ENCODE data around the gene HSP90B1. TPM values are rescaled to one million over a fixed set of nuclear protein-coding genes. Genes with fewer than 3 reads are reported as not detected.

The HSP90B1 gene
- total and polyA plus RNA-seq, 2 of the 13 experiments (the other 11 are each of a cell fraction or from before 2014, with no cell fraction given) = 800 to 954 TPM

DNA sequence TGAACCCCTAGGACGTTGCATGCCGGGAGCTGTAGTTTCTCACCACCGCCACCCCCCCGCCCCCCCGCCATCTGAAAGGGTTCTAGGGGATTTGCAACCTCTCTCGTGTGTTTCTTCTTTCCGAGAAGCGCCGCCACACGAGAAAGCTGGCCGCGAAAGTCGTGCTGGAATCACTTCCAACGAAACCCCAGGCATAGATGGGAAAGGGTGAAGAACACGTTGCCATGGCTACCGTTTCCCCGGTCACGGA is 501 bp upstream of the HSP90B1 start (continued):
- TF ChIP-seq ZNF558 (CRISPR knock-in tag; IDR thresholded peaks at IDR 0.05; ENCODE audit: borderline replicate concordance) (0 out of 2 replicates have a peak, but pooled peaks have one; percentile 17), RFX5 (IDR thresholded peaks at IDR 0.05; ENCODE audit: low read depth, low read length) (no peak), ZNF501 (CRISPR knock-in tag; IDR thresholded peaks at IDR 0.05) (no peak), RAD51 (IDR thresholded peaks at IDR 0.05; ENCODE audit: borderline replicate concordance) (no peak), ZNF652 (CRISPR knock-in tag; IDR thresholded peaks at IDR 0.05; ENCODE audit: borderline replicate concordance, low read depth) (no peak), RARG (CRISPR knock-in tag; IDR thresholded peaks at IDR 0.05; ENCODE audit: low read depth) (no peak), PRMT3 (CRISPR knock-in tag; IDR thresholded peaks at IDR 0.05; ENCODE audit: borderline replicate concordance, low read depth) (no peak), PHF20 (CRISPR knock-in tag; IDR thresholded peaks at IDR 0.05) (no peak), HHEX (CRISPR knock-in tag; IDR thresholded peaks at IDR 0.05) (peak; percentile 43; the same call in 1 of the 2 replicates), SMAD1 (CRISPR knock-in tag; IDR thresholded peaks at IDR 0.05; ENCODE audit: borderline replicate concordance, low read depth) (no peak; the same call in 1 of the 2 replicates), NPAS2 (CRISPR knock-in tag; IDR thresholded peaks at IDR 0.05; ENCODE audit: borderline replicate concordance) (no peak), CENPT (CRISPR knock-in tag; IDR thresholded peaks at IDR 0.05; ENCODE audit: low read depth) (no peak), GABPB1 (CRISPR knock-in tag; IDR thresholded peaks at IDR 0.05) (no peak), ZNF672 (CRISPR knock-in tag; IDR thresholded peaks at IDR 0.05) (no peak), RFX3 (CRISPR knock-in tag; IDR thresholded peaks at IDR 0.05) (peak; percentile 98)
- TF ChIP-seq, protein P1, sequence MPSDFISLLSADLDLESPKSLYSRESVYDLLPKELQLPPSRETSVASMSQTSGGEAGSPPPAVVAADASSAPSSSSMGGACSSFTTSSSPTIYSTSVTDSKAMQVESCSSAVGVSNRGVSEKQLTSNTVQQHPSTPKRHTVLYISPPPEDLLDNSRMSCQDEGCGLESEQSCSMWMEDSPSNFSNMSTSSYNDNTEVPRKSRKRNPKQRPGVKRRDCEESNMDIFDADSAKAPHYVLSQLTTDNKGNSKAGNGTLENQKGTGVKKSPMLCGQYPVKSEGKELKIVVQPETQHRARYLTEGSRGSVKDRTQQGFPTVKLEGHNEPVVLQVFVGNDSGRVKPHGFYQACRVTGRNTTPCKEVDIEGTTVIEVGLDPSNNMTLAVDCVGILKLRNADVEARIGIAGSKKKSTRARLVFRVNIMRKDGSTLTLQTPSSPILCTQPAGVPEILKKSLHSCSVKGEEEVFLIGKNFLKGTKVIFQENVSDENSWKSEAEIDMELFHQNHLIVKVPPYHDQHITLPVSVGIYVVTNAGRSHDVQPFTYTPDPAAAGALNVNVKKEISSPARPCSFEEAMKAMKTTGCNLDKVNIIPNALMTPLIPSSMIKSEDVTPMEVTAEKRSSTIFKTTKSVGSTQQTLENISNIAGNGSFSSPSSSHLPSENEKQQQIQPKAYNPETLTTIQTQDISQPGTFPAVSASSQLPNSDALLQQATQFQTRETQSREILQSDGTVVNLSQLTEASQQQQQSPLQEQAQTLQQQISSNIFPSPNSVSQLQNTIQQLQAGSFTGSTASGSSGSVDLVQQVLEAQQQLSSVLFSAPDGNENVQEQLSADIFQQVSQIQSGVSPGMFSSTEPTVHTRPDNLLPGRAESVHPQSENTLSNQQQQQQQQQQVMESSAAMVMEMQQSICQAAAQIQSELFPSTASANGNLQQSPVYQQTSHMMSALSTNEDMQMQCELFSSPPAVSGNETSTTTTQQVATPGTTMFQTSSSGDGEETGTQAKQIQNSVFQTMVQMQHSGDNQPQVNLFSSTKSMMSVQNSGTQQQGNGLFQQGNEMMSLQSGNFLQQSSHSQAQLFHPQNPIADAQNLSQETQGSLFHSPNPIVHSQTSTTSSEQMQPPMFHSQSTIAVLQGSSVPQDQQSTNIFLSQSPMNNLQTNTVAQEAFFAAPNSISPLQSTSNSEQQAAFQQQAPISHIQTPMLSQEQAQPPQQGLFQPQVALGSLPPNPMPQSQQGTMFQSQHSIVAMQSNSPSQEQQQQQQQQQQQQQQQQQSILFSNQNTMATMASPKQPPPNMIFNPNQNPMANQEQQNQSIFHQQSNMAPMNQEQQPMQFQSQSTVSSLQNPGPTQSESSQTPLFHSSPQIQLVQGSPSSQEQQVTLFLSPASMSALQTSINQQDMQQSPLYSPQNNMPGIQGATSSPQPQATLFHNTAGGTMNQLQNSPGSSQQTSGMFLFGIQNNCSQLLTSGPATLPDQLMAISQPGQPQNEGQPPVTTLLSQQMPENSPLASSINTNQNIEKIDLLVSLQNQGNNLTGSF (CRISPR knock-in tag; IDR thresholded peaks at IDR 0.05) = no peak
- TF ChIP-seq, protein P2, sequence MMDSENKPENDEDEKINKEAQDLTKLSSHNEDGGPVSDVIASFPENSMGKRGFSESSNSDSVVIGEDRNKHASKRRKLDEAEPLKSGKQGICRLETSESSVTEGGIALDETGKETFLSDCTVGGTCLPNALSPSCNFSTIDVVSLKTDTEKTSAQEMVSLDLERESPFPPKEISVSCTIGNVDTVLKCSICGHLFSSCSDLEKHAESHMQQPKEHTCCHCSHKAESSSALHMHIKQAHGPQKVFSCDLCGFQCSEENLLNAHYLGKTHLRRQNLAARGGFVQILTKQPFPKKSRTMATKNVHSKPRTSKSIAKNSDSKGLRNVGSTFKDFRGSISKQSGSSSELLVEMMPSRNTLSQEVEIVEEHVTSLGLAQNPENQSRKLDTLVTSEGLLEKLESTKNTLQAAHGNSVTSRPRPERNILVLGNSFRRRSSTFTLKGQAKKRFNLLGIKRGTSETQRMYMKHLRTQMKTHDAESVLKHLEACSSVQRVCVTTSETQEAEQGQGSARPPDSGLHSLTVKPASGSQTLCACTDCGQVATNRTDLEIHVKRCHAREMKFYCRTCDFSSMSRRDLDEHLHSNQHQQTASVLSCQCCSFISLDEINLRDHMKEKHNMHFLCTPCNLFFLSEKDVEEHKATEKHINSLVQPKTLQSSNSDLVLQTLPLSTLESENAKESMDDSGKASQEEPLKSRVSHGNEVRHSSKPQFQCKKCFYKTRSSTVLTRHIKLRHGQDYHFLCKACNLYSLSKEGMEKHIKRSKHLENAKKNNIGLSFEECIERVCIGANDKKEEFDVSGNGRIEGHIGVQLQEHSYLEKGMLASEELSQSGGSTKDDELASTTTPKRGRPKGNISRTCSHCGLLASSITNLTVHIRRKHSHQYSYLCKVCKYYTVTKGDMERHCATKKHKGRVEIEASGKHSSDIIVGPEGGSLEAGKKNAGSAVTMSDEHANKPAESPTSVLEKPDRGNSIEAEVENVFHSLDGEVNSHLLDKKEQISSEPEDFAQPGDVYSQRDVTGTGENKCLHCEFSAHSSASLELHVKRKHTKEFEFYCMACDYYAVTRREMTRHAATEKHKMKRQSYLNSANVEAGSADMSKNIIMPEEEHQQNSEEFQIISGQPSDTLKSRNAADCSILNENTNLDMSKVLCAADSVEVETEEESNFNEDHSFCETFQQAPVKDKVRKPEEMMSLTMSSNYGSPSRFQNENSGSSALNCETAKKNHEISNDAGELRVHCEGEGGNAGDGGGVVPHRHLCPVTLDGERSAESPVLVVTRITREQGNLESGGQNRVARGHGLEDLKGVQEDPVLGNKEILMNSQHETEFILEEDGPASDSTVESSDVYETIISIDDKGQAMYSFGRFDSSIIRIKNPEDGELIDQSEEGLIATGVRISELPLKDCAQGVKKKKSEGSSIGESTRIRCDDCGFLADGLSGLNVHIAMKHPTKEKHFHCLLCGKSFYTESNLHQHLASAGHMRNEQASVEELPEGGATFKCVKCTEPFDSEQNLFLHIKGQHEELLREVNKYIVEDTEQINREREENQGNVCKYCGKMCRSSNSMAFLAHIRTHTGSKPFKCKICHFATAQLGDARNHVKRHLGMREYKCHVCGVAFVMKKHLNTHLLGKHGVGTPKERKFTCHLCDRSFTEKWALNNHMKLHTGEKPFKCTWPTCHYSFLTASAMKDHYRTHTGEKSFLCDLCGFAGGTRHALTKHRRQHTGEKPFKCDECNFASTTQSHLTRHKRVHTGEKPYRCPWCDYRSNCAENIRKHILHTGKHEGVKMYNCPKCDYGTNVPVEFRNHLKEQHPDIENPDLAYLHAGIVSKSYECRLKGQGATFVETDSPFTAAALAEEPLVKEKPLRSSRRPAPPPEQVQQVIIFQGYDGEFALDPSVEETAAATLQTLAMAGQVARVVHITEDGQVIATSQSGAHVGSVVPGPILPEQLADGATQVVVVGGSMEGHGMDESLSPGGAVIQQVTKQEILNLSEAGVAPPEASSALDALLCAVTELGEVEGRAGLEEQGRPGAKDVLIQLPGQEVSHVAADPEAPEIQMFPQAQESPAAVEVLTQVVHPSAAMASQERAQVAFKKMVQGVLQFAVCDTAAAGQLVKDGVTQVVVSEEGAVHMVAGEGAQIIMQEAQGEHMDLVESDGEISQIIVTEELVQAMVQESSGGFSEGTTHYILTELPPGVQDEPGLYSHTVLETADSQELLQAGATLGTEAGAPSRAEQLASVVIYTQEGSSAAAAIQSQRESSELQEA (CRISPR knock-in tag; IDR thresholded peaks at IDR 0.05; ENCODE audit: not compliant biosample characterization) = no peak
- TF ChIP-seq, protein P3, sequence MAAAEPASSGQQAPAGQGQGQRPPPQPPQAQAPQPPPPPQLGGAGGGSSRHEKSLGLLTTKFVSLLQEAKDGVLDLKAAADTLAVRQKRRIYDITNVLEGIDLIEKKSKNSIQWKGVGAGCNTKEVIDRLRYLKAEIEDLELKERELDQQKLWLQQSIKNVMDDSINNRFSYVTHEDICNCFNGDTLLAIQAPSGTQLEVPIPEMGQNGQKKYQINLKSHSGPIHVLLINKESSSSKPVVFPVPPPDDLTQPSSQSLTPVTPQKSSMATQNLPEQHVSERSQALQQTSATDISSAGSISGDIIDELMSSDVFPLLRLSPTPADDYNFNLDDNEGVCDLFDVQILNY (CRISPR knock-in tag; conservative IDR thresholded peaks at IDR 0.05) = no peak
